IMR-90 (cell line): ENCODE results near the gene FGF9. TPM values are rescaled to one million over a fixed set of nuclear protein-coding genes. Genes with fewer than 3 reads are reported as not detected.

ENCODE experiments used
- ATAC-seq: fragments of 200-7000 bp; cut with Tn5 transposase; 2 replicates; pipeline ENCODE4 v1.9.1; 2020; ENCODE audit warnings: low read depth, mild to moderate bottlenecking, moderate library complexity
- BruUV-seq: library from RNA; stranded (reverse); fragments of 400-500 nt; replicated peaks from 2 replicates; lab custom pipeline; 2021; lab: Mats Ljungman, UMichigan
- CTCF ChIA-PET: fragments of 300-600 bp; formaldehyde crosslinking; extraction: SDS; loops from one replicate; lab custom pipeline; 2021; ENCODE audit warnings: antibody characterized with exemption; lab: Yijun Ruan, JAX
- POLR2A ChIA-PET: fragments of 300-600 bp; sonication (Branson Sonifier 250); formaldehyde crosslinking; loops from one replicate; lab custom pipeline; 2022; ENCODE audit warnings: antibody characterized with exemption; ENCODE audit not compliant: unreplicated experiment; lab: Charles Lee
- DNase-seq: peaks from one replicate; pipeline ENCODE4 v3.0.0; 2013
- H2AFZ ChIP-seq: replicated peaks from 2 replicates; pipeline ENCODE3; 2013; ENCODE audit warnings: low read length, mild to moderate bottlenecking; ENCODE audit not compliant: poor library complexity
- H2AK5ac ChIP-seq: 2 replicates; pipeline ENCODE4 v1.6.1; 2013; ENCODE audit warnings: low read depth, low read length, inconsistent platforms
- H2AK9ac ChIP-seq: replicated peaks from 2 replicates; pipeline ENCODE3; 2013; ENCODE audit warnings: mild to moderate bottlenecking, low read depth, low read length, moderate library complexity; ENCODE audit not compliant: poor library complexity
- H2BK120ac ChIP-seq: 2 replicates; pipeline ENCODE4 v1.6.1; 2013; ENCODE audit warnings: low read depth, low read length, inconsistent platforms
- H2BK15ac ChIP-seq: 3 replicates; pipeline ENCODE4 v1.6.1; 2013; ENCODE audit warnings: low read depth, low read length, inconsistent platforms
- H2BK20ac ChIP-seq: 2 replicates; pipeline ENCODE4 v1.6.1; 2013; ENCODE audit warnings: low read depth, mild to moderate bottlenecking, inconsistent platforms, low read length, moderate library complexity
- H2BK5ac ChIP-seq: 2 replicates; pipeline ENCODE4 v1.6.1; 2013; ENCODE audit warnings: mild to moderate bottlenecking, low read depth, low read length, inconsistent platforms; ENCODE audit not compliant: poor library complexity, severe bottlenecking
- H3K14ac ChIP-seq: replicated peaks from 2 replicates; pipeline ENCODE4 v1.6.1; 2013; ENCODE audit warnings: low read depth, low read length, inconsistent platforms
- H3K18ac ChIP-seq: 2 replicates; pipeline ENCODE4 v1.6.1; 2013; ENCODE audit warnings: low read depth, low read length, control low read depth
- H3K23ac ChIP-seq: 2 replicates; pipeline ENCODE4 v1.6.1; 2013; ENCODE audit warnings: low read depth, low read length, inconsistent platforms
- H3K27ac ChIP-seq: 2 replicates; pipeline ENCODE4 v1.5.1; 2013; ENCODE audit warnings: mild to moderate bottlenecking, control low read depth, low read length; ENCODE audit not compliant: insufficient read depth
- H3K27me3 ChIP-seq: 2 replicates; pipeline ENCODE4 v1.6.1; 2013; ENCODE audit warnings: low read length; ENCODE audit not compliant: control insufficient read depth, insufficient read depth
- H3K36me3 ChIP-seq: 2 replicates; pipeline ENCODE4 v1.6.1; 2013; ENCODE audit warnings: low read length, mixed read lengths; ENCODE audit not compliant: control insufficient read depth, insufficient read depth
- H3K4ac ChIP-seq: 2 replicates; pipeline ENCODE4 v1.6.1; 2013; ENCODE audit warnings: low read depth, low read length, inconsistent platforms
- H3K4me1 ChIP-seq: 2 replicates; pipeline ENCODE4 v1.6.1; 2013; ENCODE audit warnings: low read length, mixed read lengths; ENCODE audit not compliant: control insufficient read depth, insufficient read depth
- H3K4me2 ChIP-seq: 2 replicates; pipeline ENCODE4 v1.6.1; 2013; ENCODE audit warnings: low read depth, mild to moderate bottlenecking, control low read depth, low read length, moderate library complexity
- H3K4me3 ChIP-seq: 2 replicates; pipeline ENCODE4 v1.5.1; 2013; ENCODE audit warnings: low read depth, mild to moderate bottlenecking, control low read depth, low read length, moderate library complexity; ENCODE audit not compliant: insufficient read depth
- H3K56ac ChIP-seq: 2 replicates; pipeline ENCODE4 v1.6.1; 2013; ENCODE audit warnings: low read length, inconsistent platforms; ENCODE audit not compliant: insufficient read depth; ENCODE audit errors: extremely low read depth
- H3K79me1 ChIP-seq, 2 experiments: 2 replicates each; pipeline ENCODE4 v1.6.1; 2013; ENCODE audit warnings: low read length in 2 of 2, inconsistent platforms in 1 of 2, low read depth in 1 of 2
- H3K9ac ChIP-seq: 2 replicates; pipeline ENCODE4 v1.6.1; 2013; ENCODE audit warnings: low read depth, low read length, control low read depth
- H3K9me1 ChIP-seq: 2 replicates; pipeline ENCODE4 v1.6.1; 2013; ENCODE audit warnings: low read length, inconsistent platforms; ENCODE audit not compliant: insufficient read depth
- H3K9me3 ChIP-seq: 2 replicates; pipeline ENCODE4 v1.6.1; 2013; ENCODE audit warnings: low read length; ENCODE audit not compliant: control insufficient read depth, insufficient read depth
- H4K20me1 ChIP-seq: 2 replicates; pipeline ENCODE4 v1.6.1; 2013; ENCODE audit warnings: low read length, inconsistent platforms; ENCODE audit not compliant: insufficient read depth
- H4K5ac ChIP-seq: 2 replicates; pipeline ENCODE4 v1.6.1; 2013; ENCODE audit warnings: mild to moderate bottlenecking, low read depth, low read length, control low read depth
- H4K8ac ChIP-seq, 2 experiments: 2 replicates each; pipeline ENCODE4 v1.6.1; 2013; ENCODE audit warnings: low read depth in 2 of 2, low read length in 2 of 2, control low read depth in 1 of 2, inconsistent platforms in 1 of 2
- H4K91ac ChIP-seq: 2 replicates; pipeline ENCODE4 v1.6.1; 2013; ENCODE audit warnings: low read depth, low read length, inconsistent platforms; ENCODE audit not compliant: insufficient read depth
- BHLHE40 ChIP-seq: fragments of 150-350 bp; IDR thresholded peaks from 2 replicates; pipeline ENCODE4 v1.6.1; 2016; ENCODE audit warnings: mild to moderate bottlenecking, low read depth, low read length
- CEBPB ChIP-seq: IDR thresholded peaks from 2 replicates; pipeline ENCODE4 v1.6.1; 2012; ENCODE audit warnings: low read depth, low read length, improper control_type of control experiment
- CHD1 ChIP-seq: IDR thresholded peaks from 2 replicates; pipeline ENCODE4 v1.6.1; 2012; ENCODE audit warnings: low read depth, low read length, improper control_type of control experiment
- ELK1 ChIP-seq: fragments of 150-350 bp; IDR thresholded peaks from 2 replicates; pipeline ENCODE4 v1.6.1; 2016; ENCODE audit warnings: low read depth, mild to moderate bottlenecking, low read length, moderate library complexity, borderline replicate concordance
- FOS ChIP-seq: fragments of 150-350 bp; IDR thresholded peaks from 2 replicates; pipeline ENCODE4 v1.6.1; 2016; ENCODE audit warnings: low read depth, low read length
- MAFK ChIP-seq: IDR thresholded peaks from 2 replicates; pipeline ENCODE4 v1.6.1; 2012; ENCODE audit warnings: low read depth, low read length, improper control_type of control experiment
- MXI1 ChIP-seq: IDR thresholded peaks from 2 replicates; pipeline ENCODE4 v1.6.1; 2012; ENCODE audit warnings: low read depth, mild to moderate bottlenecking, low read length, moderate library complexity, borderline replicate concordance
- NFE2L2 ChIP-seq: fragments of 150-350 bp; IDR thresholded peaks from 2 replicates; pipeline ENCODE4 v1.6.1; 2016; ENCODE audit warnings: low read depth, mild to moderate bottlenecking, low read length
- POLR2A ChIP-seq: IDR thresholded peaks from 2 replicates; pipeline ENCODE4 v1.6.1; 2012; ENCODE audit warnings: mild to moderate bottlenecking, low read depth, low read length
- RAD21 ChIP-seq: IDR thresholded peaks from 2 replicates; pipeline ENCODE4 v1.6.1; 2012; ENCODE audit warnings: low read length, improper control_type of control experiment
- RCOR1 ChIP-seq: IDR thresholded peaks from 2 replicates; pipeline ENCODE4 v1.6.1; 2012; ENCODE audit warnings: mild to moderate bottlenecking, low read length, improper control_type of control experiment; ENCODE audit not compliant: insufficient replicate concordance
- USF2 ChIP-seq: fragments of 150-350 bp; IDR thresholded peaks from 2 replicates; pipeline ENCODE4 v1.6.1; 2017; ENCODE audit warnings: mild to moderate bottlenecking, antibody characterized with exemption, low read length, low read depth
- WGBS, 2 experiments: methylation state at CpG; one replicate each; pipeline versions ENCODE4 v1.1.5 to v1.1.7; 2013; ENCODE audit warnings: missing lambda C conversion rate in 2 of 2; ENCODE audit not compliant: insufficient read length in 1 of 2; ENCODE audit errors: extremely low coverage in 2 of 2; 5-methylcytosine and 5-hydroxymethylcytosine counted together
- dilution Hi-C: fragments of 300-500 bp; cut with HindIII; formaldehyde crosslinking; loops from one replicate; pipeline ENCODE4 v1.14.3; 2018; ENCODE audit warnings: low sequenced_read_pairs; ENCODE audit not compliant: unreplicated experiment
- in situ Hi-C: fragments of 300-500 bp; cut with MboI; formaldehyde crosslinking; loops from 3 replicates; pipeline ENCODE4 v1.14.3; 2019; ENCODE audit warnings: low sequenced_read_pairs, inconsistent platforms, mixed read lengths
- intact Hi-C: fragments of 100-400 bp; cut with micrococcal nuclease; formaldehyde crosslinking; loops from 2 replicates; pipeline ENCODE4 v1.10.0; 2022
- polyA plus RNA-seq, 3 experiments: library from polyadenylated mRNA; depleted of rRNA; stranded (reverse); fragments of >200 nt; gene quantifications; 2 replicates each; pipeline ENCODE4 v1.2.3, GENCODE V29; 2012; ENCODE audit warnings: low replicate concordance in 1 of 3
- total RNA-seq: library from RNA; depleted of rRNA; stranded (reverse); fragments of >200 nt; gene quantifications from 2 replicates; pipeline ENCODE4 v1.2.3, GENCODE V29; 2012

FGF9 gene
- total and polyA plus RNA-seq, 2 of the 4 experiments (the other 2 are of a cell fraction) = under 0.01 to 0.05 TPM

GRCh38 chr13:21686751-21687391 is 16.0 kb downstream of the FGF9 start:
- Histone ChIP-seq H4K20me1 (no peaks in the 10 kb centered on the region), H3K9ac (no peak overlapping the region), H4K8ac (no peak overlapping the region), H4K5ac (no peak overlapping the region), H4K91ac (no peak overlapping the region), H2BK120ac (no peak overlapping the region), H2AFZ (no peak overlapping the region), H3K9me3 (no peaks in the 10 kb centered on the region), H2AK9ac (no peak overlapping the region), H3K56ac (no peak overlapping the region), H2BK20ac (no peak overlapping the region), H3K79me1 (no peaks in the 10 kb centered on the region), H3K4me1 (peaks cover 10% of the 10 kb centered on the region), H3K4me2 (no peak overlapping the region), H3K27me3 (peaks cover 15% of the 10 kb centered on the region), H3K4ac (no peak overlapping the region), H3K23ac (no peak overlapping the region), H3K27ac (no peak overlapping the region), H3K14ac (no peak overlapping the region), H2BK5ac (no peak overlapping the region), H3K36me3 (peaks cover 2% of the 10 kb centered on the region; the same call in 1 of the 2 replicates), H3K9me1 (peaks cover 13% of the 10 kb centered on the region), H2AK5ac (no peak overlapping the region), H3K18ac (no peak overlapping the region), H2BK15ac (no peak overlapping the region), H3K4me3 (no peak overlapping the region)
- dilution Hi-C loops = no loop called here
- in situ Hi-C loops = no loop called here
- ChIA-PET POLR2A (no interaction called here), CTCF (no interaction called here)
- DNase-seq (no peak), ATAC-seq (no peak)
- BruUV-seq = no TSS peak
- intact Hi-C loops = no loop called here
- WGBS, 2 experiments = 90% methylated on average over 2 of the region's 5 CpGs; no CpG with 5 or more reads in 1 of the 2 experiments
- TF ChIP-seq RAD21 = no peak
- TF ChIP-seq MAFK = no peak
- no peak for TF ChIP-seq MXI1
- TF ChIP-seq CEBPB = no peak
- TF ChIP-seq RCOR1 = no peak
- TF ChIP-seq FOS = no peak
- TF ChIP-seq CHD1 = no peak
- TF ChIP-seq USF2 = no peak
- TF ChIP-seq ELK1 = no peak
- no peak for TF ChIP-seq BHLHE40
- TF ChIP-seq POLR2A = no peak
- TF ChIP-seq NFE2L2 = no peak
